ENCODE measurements around the gene BRSK2.

- TF ChIP-seq EZH2 (optimal IDR thresholded peaks at IDR 0.05; ENCODE audit: low read depth, low read length) (no peak), EZH2phosphoT487 (IDR thresholded peaks at IDR 0.05; ENCODE audit: low read length) (no peak)
- TF ChIP-seq, protein P1, sequence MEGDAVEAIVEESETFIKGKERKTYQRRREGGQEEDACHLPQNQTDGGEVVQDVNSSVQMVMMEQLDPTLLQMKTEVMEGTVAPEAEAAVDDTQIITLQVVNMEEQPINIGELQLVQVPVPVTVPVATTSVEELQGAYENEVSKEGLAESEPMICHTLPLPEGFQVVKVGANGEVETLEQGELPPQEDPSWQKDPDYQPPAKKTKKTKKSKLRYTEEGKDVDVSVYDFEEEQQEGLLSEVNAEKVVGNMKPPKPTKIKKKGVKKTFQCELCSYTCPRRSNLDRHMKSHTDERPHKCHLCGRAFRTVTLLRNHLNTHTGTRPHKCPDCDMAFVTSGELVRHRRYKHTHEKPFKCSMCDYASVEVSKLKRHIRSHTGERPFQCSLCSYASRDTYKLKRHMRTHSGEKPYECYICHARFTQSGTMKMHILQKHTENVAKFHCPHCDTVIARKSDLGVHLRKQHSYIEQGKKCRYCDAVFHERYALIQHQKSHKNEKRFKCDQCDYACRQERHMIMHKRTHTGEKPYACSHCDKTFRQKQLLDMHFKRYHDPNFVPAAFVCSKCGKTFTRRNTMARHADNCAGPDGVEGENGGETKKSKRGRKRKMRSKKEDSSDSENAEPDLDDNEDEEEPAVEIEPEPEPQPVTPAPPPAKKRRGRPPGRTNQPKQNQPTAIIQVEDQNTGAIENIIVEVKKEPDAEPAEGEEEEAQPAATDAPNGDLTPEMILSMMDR (IDR thresholded peaks at IDR 0.05; ENCODE audit: low read length), result no peak
These were observed 73.3 kb downstream of the BRSK2 start for GRCh38 chr11:1463056-1463455.
